Pancreas (tissue), 10 donors: ENCODE results near the gene CFAP47. TPM values are rescaled to one million over a fixed set of nuclear protein-coding genes. Genes with fewer than 3 reads are reported as not detected.
"Not testable (repeated sequence)": the region's sequence is repeated elsewhere in the genome, so short reads cannot be mapped to it uniquely, and the experiment has no call there.

Experiments
- ATAC-seq, 4 donors: fragments of 200-7000 bp; cut with Tn5 transposase; one replicate each; pipeline versions ENCODE4 v1.8.0 to v1.9.1; 2020; ENCODE audit warnings: mild to moderate bottlenecking in 4 of 4, moderate library complexity in 4 of 4
- DNase-seq, 6 donors: peaks; one replicate each; pipeline ENCODE4 v3.0.0-alpha.2; 2020
- FAIRE-seq: peaks from 2 replicates; lab custom pipeline; 2012; peaks lifted over from hg19 to GRCh38; lab: Jason Lieb, UNC
- H3K27ac ChIP-seq, 4 donors: fragments of 200-600 bp; sonication (generic); 1 replicate in 3 of 4; 2 replicates in 1 of 4; pipeline versions ENCODE4 v1.5.0 to v1.8.0; 2020
- H3K27me3 ChIP-seq, 4 donors: fragments of 200-600 bp; one replicate each; pipeline ENCODE4 v1.8.0; 2021
- H3K36me3 ChIP-seq, 3 donors: fragments of 200-600 bp; sonication (generic) in 1 of 3; one replicate each; pipeline versions ENCODE4 v1.5.0 to v1.8.0; 2020 to 2021
- H3K4me1 ChIP-seq, 3 donors: fragments of 200-600 bp; one replicate each; pipeline ENCODE4 v1.8.0; 2021
- H3K4me3 ChIP-seq, 4 donors: fragments of 200-600 bp; sonication (generic) in 2 of 4; one replicate each; pipeline versions ENCODE4 v1.5.0 to v1.8.0; 2020 to 2021
- H3K9me3 ChIP-seq, 4 donors: fragments of 200-600 bp; one replicate each; pipeline ENCODE4 v1.8.0; 2021
- CTCF ChIP-seq, 4 donors: fragments of 200-600 bp; sonication (generic) in 3 of 4; IDR thresholded peaks; one replicate each; pipeline versions ENCODE4 v1.5.0 to v1.8.0; 2021; ENCODE audit warnings: antibody characterized with exemption in 4 of 4
- WGBS, 2 donors: extraction: QIAGEN DNeasy Blood & Tissue Kit; methylation state at CpG; one replicate each; pipeline ENCODE4 v1.1.7; 2013; 5-methylcytosine and 5-hydroxymethylcytosine counted together
- intact Hi-C, 3 donors: fragments of 100-400 bp; cut with DNase I; formaldehyde crosslinking; loops; one replicate each; pipeline versions ENCODE4 v1.11.1 to v1.14.2; 2022
- polyA plus RNA-seq, 2 donors: library from polyadenylated mRNA; stranded (reverse); fragments of 200-250 nt; gene quantifications; one replicate each; pipeline ENCODE4 v1.2.3, GENCODE V29; 2013
- total RNA-seq, 6 donors: library from RNA; stranded (reverse); fragmentation: NEBNext Ultra II Directional in 4 of 6; extraction: Animal tissue kit (Norgen Biotek cat#: 25700) in 4 of 6; gene quantifications; one replicate each; pipeline versions ENCODE4 v1.2.1 to v1.2.4, GENCODE V29; 2021 to 2023
- donor health status: healthy with polysubstance abuse.
- donor health status: DM: no; HTN: no; CAD: no; lungs with moderate emphysema.
- donor health status: DM: no; HTN: no; CAD: no.
- donor health status: control.
- donor health status: control.
- donor health status: Bipolar disorder and iron deficiency.
- donor health status: DM: yes; HTN: yes; CAD: no.
- donor health status: DM: no; HTN: no; CAD: no.
- donor health status: DM: no; HTN: no; CAD: no.
- donor health status: DM: yes; HTN: yes; CAD: no.

Gene CFAP47
- total and polyA plus RNA-seq, 8 donors: 0.04 to 0.09 (median 0.08) TPM; not detected in 4

DNA sequence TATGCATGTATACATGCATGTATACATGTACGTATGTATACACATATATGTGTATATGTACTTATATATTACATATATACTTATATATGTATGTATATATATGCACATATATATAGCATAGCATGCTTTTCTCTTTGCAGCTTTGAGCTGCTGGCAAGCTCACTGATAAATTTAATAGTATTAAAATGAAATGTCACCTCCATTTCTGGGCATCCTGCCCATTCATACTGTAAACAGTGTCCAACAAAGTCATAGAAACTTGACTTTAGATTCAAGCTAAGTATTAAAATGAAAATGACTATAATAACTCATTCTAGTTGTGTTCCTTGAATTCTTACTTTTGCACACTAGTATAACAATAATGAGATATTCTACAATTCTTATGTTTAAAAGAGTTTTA is 163.7 kb downstream of the CFAP47 start:
- TF ChIP-seq CTCF (IDR thresholded peaks at IDR 0.05): no peak
- no peaks in the 10 kb centered on the region for H3K36me3 ChIP-seq
- H3K9me3 ChIP-seq: no peaks in the 10 kb centered on the region
- no peak for DNase-seq
- H3K27ac ChIP-seq: no peak overlapping the region
- no peak overlapping the region for H3K4me3 ChIP-seq
- H3K27me3 ChIP-seq: peaks cover 0 to 6% (median 0%) of the 10 kb centered on the region in 4 donors
- no peak for FAIRE-seq
- ATAC-seq: no peak
- WGBS, 2 donors: 77 to 78% methylated on average over 1 of the region's 1 CpG
- intact Hi-C loops: no loop called here
- no peaks in the 10 kb centered on the region for H3K4me1 ChIP-seq

- Histone ChIP-seq H3K27me3 (peaks cover 0 to 6% (median 0%) of the 10 kb centered on the region in 4 donors), H3K27ac (no peak overlapping the region), H3K9me3 (no peaks in the 10 kb centered on the region), H3K4me3 (no peak overlapping the region), H3K36me3 (no peaks in the 10 kb centered on the region), H3K4me1 (no peaks in the 10 kb centered on the region)
- no peak for ATAC-seq
- DNase-seq: no peak
- no peak for FAIRE-seq
- intact Hi-C loops: no loop called here
- WGBS, 2 donors: 74 to 94% methylated on average over 2 of the region's 2 CpGs
- TF ChIP-seq CTCF (IDR thresholded peaks at IDR 0.05): no peak
These were observed 167.8 kb downstream of the CFAP47 start for GRCh38 chrX:36087366-36087765.

DNA sequence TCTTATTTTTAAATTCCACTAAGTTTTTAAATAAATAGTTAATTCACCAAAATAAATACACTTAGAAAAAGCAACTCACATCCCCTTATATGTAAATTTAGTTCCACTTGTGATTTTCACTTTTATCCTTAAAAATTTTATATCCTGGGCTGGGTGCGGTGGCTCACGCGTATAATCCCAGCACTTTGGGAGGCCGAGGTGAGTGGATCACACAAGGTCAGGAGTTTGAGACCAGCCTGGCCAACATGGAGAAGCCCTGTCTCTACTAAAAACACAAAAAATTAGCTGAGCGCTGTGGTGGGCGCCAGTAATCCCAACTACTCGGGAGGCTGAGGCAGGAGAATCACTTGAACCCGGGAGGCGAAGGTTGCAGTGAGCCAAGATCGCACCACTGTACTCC is 169.4 kb downstream of the CFAP47 start:
- ATAC-seq, H3K4me3 ChIP-seq, H3K9me3 ChIP-seq, intact Hi-C loops, H3K27ac ChIP-seq, FAIRE-seq, H3K36me3 ChIP-seq, H3K4me1 ChIP-seq, H3K27me3 ChIP-seq: not testable (repeated sequence)
- DNase-seq: peak in 1 of 6 donors; percentile 6
- WGBS, 2 donors: 84 to 98% methylated on average over 10 of the region's 10 CpGs

DNA sequence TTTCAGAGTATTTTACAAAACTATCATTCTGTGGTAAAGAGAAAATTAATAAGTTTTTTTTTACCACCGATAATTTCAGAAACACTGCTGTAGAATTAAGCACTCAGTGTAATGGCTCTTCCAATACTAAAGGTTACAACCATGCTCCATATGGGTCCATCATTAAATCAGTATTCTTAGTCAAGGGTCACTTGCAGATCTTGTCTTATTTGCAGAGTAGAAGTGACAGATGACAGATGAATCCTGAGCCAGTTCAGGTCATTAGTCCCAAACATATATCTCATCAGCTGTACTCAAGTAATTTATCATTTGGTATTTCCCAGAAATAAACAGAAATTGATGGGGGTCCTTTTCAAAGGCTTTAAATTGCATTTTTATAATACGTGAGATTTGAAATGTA is 182.9 kb downstream of the CFAP47 start:
- FAIRE-seq: no peak
- no peak overlapping the region for H3K27ac ChIP-seq
- H3K27me3 ChIP-seq: peaks cover 0 to 4% (median 0%) of the 10 kb centered on the region in 4 donors
- H3K4me1 ChIP-seq: no peaks in the 10 kb centered on the region
- TF ChIP-seq CTCF (IDR thresholded peaks at IDR 0.05): no peak
- H3K36me3 ChIP-seq: no peaks in the 10 kb centered on the region
- H3K9me3 ChIP-seq: no peaks in the 10 kb centered on the region
- WGBS, 2 donors: 65 to 89% methylated on average over 2 of the region's 2 CpGs
- no peak for DNase-seq
- ATAC-seq: no peak
- intact Hi-C loops: no loop called here
- H3K4me3 ChIP-seq: no peak overlapping the region

- WGBS, 2 donors: 49 to 67% methylated on average over 5 of the region's 5 CpGs
- ATAC-seq: no peak
- TF ChIP-seq CTCF (IDR thresholded peaks at IDR 0.05): no peak
- Histone ChIP-seq H3K27ac (no peak overlapping the region), H3K36me3 (no peaks in the 10 kb centered on the region), H3K4me3 (no peak overlapping the region), H3K4me1 (no peaks in the 10 kb centered on the region), H3K27me3 (no peaks in the 10 kb centered on the region), H3K9me3 (no peaks in the 10 kb centered on the region)
- DNase-seq: no peak
- FAIRE-seq: no peak
- intact Hi-C loops: no loop called here
These were observed 196.7 kb downstream of the CFAP47 start for GRCh38 chrX:36116222-36116621.
